NCI-H1436 treated with DMSO at 0.1 percent for 48 hours (cell line): Measurements from ENCODE around the gene CFAP119.

Experiments used
- DNase-seq: peaks from one replicate; lab custom pipeline; 2025; lab: John Stamatoyannopoulos, UW

CFAP119 gene

DNA sequence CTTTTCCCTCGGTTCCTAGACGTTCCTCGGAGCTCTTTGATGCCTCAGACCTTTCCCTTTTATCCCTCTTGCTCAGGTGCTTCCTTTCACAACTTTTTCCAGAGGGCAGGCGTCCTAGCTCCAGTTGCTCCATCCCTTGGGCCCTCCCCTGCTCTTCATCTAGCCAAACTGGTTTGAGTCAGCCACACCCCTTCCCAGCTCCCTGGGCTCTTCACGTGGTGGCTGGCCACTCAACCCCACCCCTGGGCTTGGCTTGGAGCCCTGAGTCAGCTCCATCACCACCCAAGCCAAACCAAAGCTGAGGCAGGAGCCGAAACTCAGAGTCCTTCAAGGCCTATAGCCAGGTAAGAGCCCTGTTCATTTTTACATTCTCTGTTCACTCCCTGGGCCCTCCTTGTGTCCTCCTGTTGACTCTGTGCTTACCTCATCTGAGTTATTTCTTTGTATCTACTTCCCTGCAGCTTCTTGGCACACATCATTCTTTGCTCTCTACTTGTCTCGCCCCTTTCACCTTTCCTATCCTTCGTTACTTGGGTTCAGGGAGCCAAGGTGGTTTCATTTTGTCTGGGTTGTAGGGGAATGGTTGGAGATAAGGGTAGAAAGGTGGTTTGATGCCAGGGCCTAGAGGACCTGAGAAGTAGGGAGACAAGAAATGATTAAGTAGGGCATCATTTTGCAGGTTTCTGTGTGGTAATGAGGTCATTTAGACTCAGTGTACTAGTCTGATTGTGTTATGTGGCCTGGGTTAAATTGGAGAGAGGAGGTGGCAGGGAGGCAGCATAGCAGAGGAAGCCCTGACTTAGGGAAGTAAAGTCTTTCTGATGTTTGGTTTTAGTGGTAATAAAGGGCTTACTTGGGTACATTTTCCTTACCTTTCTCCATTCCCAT, 21.3 kb downstream of the CFAP119 start:
- no peak for DNase-seq

DNA sequence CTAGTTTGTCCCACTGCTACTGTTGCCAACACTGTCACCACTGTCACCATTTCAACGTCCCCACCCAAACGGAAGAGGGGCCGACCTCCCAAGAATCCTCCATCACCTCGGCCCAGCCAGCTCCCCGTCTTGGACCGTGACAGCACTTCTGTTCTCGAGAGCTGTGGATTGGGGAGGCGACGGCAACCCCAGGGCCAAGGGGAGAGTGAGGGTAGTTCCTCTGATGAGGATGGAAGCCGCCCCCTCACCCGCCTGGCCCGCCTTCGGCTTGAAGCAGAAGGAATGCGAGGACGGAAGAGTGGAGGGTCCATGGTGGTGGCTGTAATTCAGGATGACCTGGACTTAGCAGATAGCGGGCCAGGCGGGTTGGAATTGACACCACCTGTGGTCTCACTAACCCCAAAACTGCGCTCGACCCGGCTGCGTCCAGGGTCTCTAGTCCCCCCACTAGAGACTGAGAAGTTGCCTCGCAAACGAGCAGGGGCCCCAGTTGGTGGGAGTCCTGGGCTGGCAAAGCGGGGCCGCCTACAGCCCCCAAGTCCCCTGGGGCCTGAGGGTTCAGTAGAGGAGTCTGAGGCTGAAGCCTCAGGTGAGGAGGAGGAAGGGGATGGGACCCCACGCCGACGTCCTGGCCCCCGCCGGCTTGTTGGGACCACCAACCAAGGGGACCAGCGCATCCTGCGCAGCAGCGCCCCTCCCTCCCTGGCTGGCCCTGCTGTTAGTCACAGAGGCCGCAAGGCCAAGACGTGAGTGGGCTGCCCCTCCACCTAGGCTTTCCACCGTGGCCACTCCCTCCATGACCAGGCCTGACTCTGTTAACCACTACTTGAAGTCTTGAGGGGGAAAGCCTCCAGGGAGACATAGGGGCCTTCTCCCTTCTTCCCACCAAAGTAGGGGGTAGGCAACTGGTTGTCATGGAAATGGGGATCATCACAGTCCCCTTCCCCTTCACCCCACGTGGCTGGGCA, 22.6 kb downstream of the CFAP119 start:
- DNase-seq, result no peak

- no peak for DNase-seq
Measured at GRCh38 chr16:30737794-30738648, 23.8 kb downstream of the CFAP119 start.

DNA sequence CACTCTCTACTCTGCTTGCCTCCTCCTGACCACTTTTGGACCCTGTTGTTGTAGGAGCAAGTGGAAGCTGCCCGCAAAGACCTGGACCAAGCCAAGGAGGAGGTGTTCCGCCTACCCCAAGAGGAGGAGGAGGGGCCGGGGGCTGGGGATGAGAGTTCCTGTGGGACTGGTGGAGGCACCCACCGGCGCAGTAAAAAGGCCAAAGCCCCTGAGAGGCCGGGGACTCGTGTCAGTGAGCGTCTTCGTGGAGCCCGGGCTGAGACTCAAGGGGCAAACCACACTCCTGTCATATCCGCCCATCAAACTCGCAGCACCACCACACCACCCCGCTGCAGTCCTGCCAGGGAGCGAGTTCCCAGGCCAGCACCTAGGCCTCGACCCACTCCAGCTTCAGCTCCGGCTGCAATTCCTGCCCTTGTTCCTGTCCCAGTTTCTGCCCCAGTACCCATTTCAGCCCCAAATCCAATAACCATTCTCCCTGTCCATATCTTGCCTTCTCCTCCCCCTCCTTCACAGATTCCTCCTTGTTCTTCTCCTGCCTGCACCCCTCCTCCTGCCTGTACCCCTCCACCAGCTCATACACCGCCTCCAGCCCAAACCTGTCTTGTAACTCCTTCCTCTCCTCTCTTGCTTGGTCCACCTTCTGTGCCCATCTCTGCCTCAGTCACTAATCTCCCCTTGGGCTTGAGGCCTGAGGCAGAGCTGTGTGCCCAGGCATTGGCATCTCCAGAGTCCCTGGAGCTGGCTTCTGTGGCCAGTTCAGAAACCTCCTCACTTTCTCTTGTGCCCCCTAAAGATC, 24.7 kb downstream of the CFAP119 start:
- no peak for DNase-seq

GRCh38 chr16:30731411-30731810, 30.5 kb downstream of the CFAP119 start:
- no peak for DNase-seq

DNA sequence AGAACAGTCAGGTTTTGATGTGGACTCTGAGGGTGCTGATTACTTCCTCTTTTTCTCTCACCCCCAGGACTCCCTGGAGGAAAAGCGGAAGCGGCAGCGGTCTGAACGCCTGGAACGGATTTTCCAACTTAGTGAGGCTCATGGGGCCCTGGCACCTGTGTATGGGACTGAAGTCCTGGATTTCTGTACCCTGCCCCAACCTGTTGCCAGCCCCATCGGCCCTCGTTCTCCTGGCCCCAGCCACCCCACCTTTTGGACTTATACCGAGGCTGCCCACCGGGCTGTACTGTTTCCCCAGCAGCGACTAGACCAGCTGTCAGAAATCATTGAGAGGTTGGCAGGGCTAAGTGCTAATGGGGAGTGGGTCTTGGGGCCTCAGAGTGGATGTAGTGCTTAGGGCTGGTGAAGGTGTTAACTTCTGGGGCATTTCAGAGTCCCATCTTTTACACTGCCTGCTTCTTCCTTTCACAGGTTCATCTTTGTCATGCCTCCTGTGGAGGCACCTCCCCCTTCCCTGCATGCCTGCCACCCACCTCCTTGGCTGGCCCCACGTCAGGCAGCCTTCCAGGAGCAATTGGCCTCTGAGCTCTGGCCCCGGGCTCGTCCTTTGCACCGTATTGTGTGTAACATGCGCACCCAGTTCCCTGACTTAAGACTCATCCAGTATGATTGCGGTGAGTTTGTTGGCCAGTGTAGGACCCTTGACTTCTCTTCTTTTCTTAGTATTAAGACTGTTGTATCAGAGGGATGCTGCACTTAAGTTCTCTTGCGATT, 32.8 kb downstream of the CFAP119 start:
- DNase-seq, result no peak

DNA sequence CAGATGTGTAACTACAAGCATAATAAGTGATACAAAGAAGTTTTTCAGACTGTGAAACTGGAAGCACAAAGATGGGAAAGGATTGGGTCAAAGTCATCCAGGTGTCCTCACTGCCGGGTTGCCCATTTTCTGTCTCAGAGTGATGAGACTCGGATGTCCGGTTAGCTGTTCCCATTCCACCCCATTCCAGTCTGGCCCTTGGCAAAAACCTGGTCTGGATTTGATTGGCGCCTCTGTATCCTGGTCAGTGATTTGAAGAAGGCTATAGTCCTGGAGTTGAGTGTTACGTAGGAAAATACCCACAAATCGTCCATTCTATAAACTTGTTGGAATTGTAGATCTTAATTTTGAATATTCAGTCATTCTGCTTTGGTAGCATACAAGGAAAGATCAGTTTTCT, 33.5 kb downstream of the CFAP119 start:
- DNase-seq, result no peak

GRCh38 chr16:30725418-30725792, 36.5 kb downstream of the CFAP119 start:
- no peak for DNase-seq

DNA sequence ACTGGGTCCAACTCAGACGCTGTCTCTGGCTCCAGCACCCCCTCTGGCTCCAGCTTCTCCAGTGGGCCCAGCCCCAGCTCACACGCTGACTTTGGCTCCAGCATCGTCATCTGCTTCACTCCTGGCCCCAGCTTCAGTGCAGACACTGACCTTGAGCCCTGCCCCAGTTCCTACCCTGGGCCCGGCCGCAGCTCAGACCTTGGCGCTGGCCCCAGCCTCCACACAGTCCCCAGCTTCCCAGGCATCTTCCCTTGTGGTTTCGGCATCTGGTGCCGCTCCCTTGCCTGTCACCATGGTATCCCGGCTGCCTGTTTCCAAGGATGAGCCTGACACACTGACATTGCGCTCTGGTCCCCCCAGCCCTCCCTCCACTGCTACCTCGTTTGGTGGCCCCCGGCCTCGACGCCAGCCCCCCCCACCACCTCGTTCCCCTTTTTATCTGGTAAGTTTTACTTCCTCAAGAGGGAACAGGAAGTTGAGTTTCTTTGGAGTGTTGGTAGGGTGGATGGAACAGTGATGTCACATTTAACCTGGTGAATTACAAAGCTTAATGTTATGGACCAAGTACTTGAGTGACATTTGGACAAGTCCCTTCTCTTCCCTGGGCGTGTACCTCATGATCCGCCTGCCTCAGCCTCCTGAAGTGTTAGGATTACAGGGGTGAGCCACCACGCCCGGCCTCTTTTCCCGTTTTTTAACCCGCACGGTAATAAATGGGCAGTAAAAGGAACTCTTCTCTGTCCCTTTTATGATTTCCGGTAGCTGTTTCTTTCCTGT, 37.0 kb downstream of the CFAP119 start:
- no peak for DNase-seq

DNA sequence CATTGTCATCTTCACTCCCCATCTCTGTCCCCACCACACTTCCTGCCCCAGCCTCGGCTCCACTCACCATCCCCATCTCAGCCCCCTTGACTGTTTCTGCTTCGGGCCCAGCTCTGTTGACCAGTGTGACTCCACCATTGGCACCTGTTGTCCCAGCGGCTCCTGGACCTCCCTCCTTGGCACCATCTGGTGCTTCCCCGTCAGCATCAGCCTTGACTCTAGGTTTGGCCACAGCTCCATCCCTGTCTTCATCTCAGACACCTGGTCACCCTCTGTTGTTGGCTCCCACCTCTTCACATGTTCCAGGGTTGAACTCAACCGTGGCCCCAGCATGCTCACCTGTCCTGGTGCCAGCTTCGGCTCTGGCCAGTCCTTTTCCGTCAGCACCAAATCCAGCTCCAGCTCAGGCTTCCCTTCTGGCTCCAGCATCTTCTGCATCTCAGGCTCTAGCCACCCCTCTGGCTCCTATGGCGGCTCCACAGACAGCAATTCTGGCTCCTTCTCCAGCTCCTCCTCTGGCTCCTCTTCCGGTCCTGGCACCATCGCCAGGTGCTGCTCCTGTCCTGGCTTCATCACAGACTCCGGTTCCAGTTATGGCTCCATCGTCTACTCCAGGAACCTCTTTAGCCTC, 38.0 kb downstream of the CFAP119 start:
- no peak for DNase-seq

DNA sequence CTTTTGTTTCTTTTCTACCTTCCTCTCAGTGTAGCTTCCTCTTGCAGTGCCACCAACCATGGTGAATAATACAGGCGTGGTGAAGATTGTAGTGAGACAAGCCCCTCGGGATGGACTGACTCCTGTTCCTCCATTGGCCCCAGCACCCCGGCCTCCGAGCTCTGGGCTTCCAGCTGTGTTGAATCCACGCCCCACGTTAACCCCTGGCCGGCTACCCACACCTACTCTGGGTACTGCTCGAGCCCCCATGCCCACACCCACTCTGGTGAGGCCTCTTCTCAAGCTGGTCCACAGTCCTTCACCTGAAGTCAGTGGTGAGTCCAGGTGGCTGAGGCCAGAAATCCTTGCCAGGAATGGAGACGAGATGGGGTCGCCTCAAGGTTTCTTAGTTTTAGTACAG, 38.9 kb downstream of the CFAP119 start:
- DNase-seq, result no peak

DNA sequence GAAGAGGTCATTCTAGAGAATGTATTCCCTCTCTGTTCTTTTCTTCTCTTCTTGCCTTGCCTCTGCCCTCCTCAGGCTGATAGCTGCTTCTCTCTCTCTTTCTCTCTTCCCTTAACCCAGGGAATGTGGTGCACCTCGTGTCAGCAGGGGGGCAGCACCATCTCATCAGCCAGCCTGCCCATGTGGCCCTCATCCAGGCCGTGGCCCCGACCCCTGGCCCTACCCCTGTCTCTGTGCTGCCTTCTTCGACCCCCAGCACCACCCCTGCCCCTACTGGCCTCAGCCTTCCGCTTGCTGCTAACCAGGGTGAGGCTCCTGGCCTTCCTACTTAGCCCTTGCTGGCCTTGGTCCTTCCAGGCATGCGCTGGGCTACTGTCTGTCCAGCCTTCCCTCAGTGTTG, 39.4 kb downstream of the CFAP119 start:
- DNase-seq, result no peak

DNA sequence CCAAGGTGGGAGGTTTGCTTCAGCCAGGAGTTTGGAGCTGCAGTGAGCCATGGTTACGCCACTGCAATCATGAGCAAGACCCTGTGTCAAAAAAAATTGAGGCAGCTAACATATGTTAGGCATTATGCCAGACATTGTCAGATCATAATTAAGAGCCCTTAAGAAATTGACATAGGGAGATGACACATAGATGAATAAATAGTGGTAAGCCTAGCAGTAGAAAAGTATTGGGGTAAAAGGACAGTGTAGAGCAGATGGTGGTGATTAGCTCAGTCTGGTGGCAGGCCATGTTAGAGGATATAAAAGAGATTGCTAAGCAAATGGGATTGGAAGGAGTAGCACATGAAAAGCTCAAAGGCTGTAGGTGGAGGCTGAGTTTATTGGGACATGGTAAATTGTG, 40.3 kb downstream of the CFAP119 start:
- no peak for DNase-seq

DNA sequence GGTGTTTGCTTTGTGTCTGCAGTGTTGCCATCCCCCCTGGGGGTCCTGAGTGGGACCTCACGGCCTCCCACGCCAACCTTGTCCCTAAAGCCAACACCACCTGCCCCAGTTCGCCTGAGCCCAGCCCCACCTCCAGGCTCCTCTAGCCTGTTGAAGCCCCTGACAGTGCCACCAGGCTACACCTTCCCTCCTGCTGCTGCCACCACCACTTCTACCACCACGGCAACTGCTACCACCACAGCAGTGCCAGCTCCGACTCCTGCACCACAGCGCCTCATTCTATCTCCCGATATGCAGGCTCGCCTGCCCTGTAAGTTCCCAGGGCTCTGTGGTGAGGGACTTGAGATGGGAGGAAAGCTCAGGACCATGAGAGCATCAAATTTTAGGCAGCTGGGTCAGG, 40.7 kb downstream of the CFAP119 start:
- no peak for DNase-seq

- DNase-seq, result no peak
Measured at GRCh38 chr16:30720694-30721093, 41.2 kb downstream of the CFAP119 start.

DNA sequence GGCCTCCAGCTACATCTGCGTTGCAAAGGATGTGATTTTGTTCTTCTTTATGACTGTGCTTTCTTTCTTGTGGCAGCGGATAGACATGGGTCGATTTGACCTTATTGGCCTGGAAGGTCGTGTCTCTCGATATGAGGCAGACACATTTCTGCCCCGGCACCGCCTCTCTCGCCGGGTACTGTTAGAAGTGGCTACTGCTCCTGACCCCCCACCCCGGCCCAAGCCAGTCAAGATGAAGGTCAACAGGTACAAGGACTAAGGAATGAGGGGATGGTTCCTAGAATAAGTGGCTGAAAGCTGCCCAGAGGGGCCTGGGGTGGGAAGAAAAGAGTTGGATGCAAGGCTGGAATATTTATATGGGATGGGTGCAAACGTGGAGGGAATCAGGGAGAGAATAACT, 41.8 kb downstream of the CFAP119 start:
- DNase-seq, result no peak

- DNase-seq, result no peak
Measured at GRCh38 chr16:30715750-30716445, 46.0 kb downstream of the CFAP119 start.

DNA sequence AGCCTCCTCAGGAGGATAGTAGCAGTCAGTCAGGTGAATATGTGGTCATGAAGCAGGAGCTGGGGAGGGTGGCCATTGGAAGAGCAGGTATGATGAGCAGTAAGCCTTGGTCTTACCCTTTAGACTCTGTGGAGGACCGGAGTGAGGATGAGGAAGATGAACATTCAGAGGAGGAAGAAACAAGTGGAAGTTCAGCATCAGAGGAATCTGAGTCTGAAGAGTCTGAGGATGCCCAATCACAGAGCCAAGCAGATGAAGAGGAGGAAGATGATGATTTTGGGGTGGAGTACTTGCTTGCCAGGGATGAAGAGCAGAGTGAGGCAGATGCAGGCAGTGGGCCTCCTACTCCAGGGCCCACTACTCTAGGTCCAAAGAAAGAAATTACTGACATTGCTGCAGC, 50.1 kb downstream of the CFAP119 start:
- DNase-seq, result no peak

DNA sequence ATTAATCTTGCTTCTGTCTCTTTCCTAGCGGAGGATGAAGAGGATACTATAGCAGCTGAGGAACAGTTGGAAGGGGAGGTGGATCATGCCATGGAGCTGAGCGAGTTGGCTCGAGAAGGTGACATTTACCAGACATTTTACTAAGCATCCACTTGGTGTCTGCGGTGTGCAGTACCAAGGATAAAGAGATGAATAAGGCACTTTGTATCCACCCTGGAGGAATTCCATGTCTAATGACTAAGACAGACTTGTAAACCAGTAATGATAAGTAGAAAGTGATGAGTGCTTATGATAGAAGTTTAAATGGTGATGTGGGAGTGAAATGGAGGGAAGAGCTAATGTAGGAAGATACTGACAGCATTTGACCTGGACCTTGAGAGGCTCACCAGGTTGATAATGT, 50.9 kb downstream of the CFAP119 start:
- no peak for DNase-seq
